Adrenal gland (tissue), 12 donors: Measurements from ENCODE around the gene MCF2L. TPM values are rescaled to one million over a fixed set of nuclear protein-coding genes. Genes with fewer than 3 reads are reported as not detected.

Source experiments
- DNase-seq, 7 donors: peaks; one replicate each; pipeline ENCODE4 v3.0.0-alpha.2; 2019 to 2020
- H3K27ac ChIP-seq, 5 donors: fragments of 200-600 bp; sonication (generic) in 4 of 5; 1 replicate in 3 of 5; 2 replicates in 2 of 5; pipeline versions ENCODE4 v1.5.1 to v1.8.0; 2016 to 2020; ENCODE audit warnings: mild to moderate bottlenecking in 1 of 5
- H3K27me3 ChIP-seq: fragments of 200-600 bp; 2 replicates; pipeline ENCODE4 v1.8.0; 2021
- H3K36me3 ChIP-seq, 2 donors: fragments of 200-600 bp; replicated peaks in 1 of 2; 1 replicate in 1 of 2; 2 replicates in 1 of 2; pipeline versions ENCODE4 v1.5.1 to v1.8.0; 2018 to 2022
- H3K4me1 ChIP-seq, 2 donors: fragments of 200-600 bp; replicated peaks in 1 of 2; 1 replicate in 1 of 2; 2 replicates in 1 of 2; pipeline versions ENCODE4 v1.5.1 to v1.8.0; 2018 to 2021
- H3K4me3 ChIP-seq, 4 donors: fragments of 200-600 bp; sonication (generic) in 3 of 4; one replicate each; pipeline ENCODE4 v1.5.1; 2016 to 2018
- H3K9me3 ChIP-seq, 3 donors: fragments of 200-600 bp; sonication (generic) in 1 of 3; replicated peaks in 1 of 3; 1 replicate in 2 of 3; 2 replicates in 1 of 3; pipeline versions ENCODE4 v1.5.1 to v1.8.0; 2016 to 2021
- CTCF ChIP-seq, 6 experiments: fragments of 450-650 bp in 4 of 6; fragments of 200-600 bp in 2 of 6; sonication (generic) in 1 of 6; IDR thresholded peaks; 1 replicate in 5 of 6; 2 replicates in 1 of 6; pipeline versions ENCODE4 v1.5.1 to v1.8.0; 2016 to 2021; ENCODE audit warnings: antibody characterized with exemption in 6 of 6, mild to moderate bottlenecking in 2 of 6, moderate library complexity in 1 of 6
- POLR2A ChIP-seq, 2 donors: fragments of 450-650 bp; IDR thresholded peaks; one replicate each; pipeline ENCODE4 v1.6.1; 2017; ENCODE audit warnings: antibody characterized with exemption in 2 of 2, mild to moderate bottlenecking in 2 of 2, moderate library complexity in 1 of 2
- WGBS, 4 donors: extraction: QIAGEN DNeasy Blood & Tissue Kit in 2 of 4; methylation state at CpG; one replicate each; pipeline versions ENCODE4 v1.1.5 to v1.1.7; 2013 to 2017; 5-methylcytosine and 5-hydroxymethylcytosine counted together
- intact Hi-C, 2 donors: fragments of 100-400 bp; cut with DNase I; formaldehyde crosslinking; loops; one replicate each; pipeline versions ENCODE4 v1.14.1 to v1.15.0; 2022 to 2023
- polyA plus RNA-seq, 3 donors: library from polyadenylated mRNA; stranded (reverse); fragments of 200-250 nt in 2 of 3; fragments of 350-450 nt in 1 of 3; fragmentation: Illumina TruSeq in 1 of 3; extraction: RNeasy Lipid Tissue Mini Kit (QIAGEN cat#74804) in 1 of 3; gene quantifications; one replicate each; pipeline ENCODE4 v1.2.3, GENCODE V29; 2013 to 2014
- total RNA-seq, 9 donors: library from RNA; depleted of rRNA in 4 of 9; stranded (reverse); fragments of >200 nt in 4 of 9; fragments of 120-200 nt in 1 of 9; fragmentation: NEBNext Ultra II Directional in 1 of 9; extraction: Animal tissue kit (Norgen Biotek cat#: 25700) in 1 of 9; gene quantifications; one replicate each; pipeline versions ENCODE4 v1.1.0 to v1.2.4, GENCODE V29; 2013 to 2023
- donor health status: healthy with polysubstance abuse.
- donor health status: Bipolar disorder and iron deficiency.
- donor health status: DM: yes; HTN: yes; CAD: no.
- donor health status: DM: no; HTN: no; CAD: no.
- donor health status: DM: no; HTN: no; CAD: no.
- donor health status: DM: yes; HTN: yes; CAD: no.

The MCF2L gene
- total and polyA plus RNA-seq, 12 donors = 7.6 to 49.0 (median 15.3) TPM

- DNase-seq = peak in 3 of 7 donors; percentile 32 to 58 (median 33)
- H3K27ac ChIP-seq = no peak overlapping the region
- peak overlapping the region in 1 of 4 donors; percentile 46 for H3K4me3 ChIP-seq
Observed at GRCh38 chr13:113129921-113130750, 161.1 kb downstream of the MCF2L start.

DNA sequence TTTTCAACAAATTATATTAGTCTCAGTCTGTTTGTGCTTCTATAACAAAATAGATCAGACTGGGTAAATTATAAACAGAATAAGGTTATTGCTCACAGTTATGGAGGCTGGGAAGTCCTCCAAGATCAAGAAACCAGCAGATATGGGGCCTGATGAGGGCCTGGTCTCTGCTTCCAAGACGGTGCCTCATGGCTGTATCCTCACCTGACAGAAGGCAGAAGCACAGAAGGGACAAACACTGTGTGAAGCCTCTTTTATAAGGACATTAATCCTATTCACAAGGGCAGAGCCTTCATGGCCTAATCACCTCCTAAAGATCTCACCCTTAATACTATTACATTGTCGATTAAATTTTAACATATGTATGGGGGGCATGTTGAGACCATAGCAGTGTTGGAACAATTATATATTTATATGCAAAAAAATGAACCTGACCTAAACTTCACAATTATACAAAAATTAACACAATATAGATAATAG is 166.3 kb downstream of the MCF2L start:
- Histone ChIP-seq H3K27ac (no peak overlapping the region), H3K27me3 (no peaks in the 10 kb centered on the region), H3K36me3 (no peaks in the 10 kb centered on the region), H3K9me3 (no peaks in the 10 kb centered on the region), H3K4me1 (no peaks in the 10 kb centered on the region), H3K4me3 (no peak overlapping the region)
- WGBS, 4 donors = 88 to 90% (median 90%) methylated on average over 2 of the region's 2 CpGs
- intact Hi-C loops = no loop called here
- TF ChIP-seq CTCF (IDR thresholded peaks at IDR 0.05) (no peak), POLR2A (IDR thresholded peaks at IDR 0.05) (no peak)
- DNase-seq = no peak

More at GRCh38 chr13:113129921-113130750, 161.1 kb downstream of the MCF2L start:
- no peaks in the 10 kb centered on the region for H3K9me3 ChIP-seq
- TF ChIP-seq POLR2A (IDR thresholded peaks at IDR 0.05) (no peak), CTCF (IDR thresholded peaks at IDR 0.05) (no peak)
- no peaks in the 10 kb centered on the region for H3K36me3 ChIP-seq
- intact Hi-C loops = no loop called here
- 46 to 56% (median 52%) methylated on average over 33 to 60 of the region's 60 CpGs for WGBS, 4 donors
- H3K27me3 ChIP-seq = no peaks in the 10 kb centered on the region
- no peaks in the 10 kb centered on the region for H3K4me1 ChIP-seq

DNA sequence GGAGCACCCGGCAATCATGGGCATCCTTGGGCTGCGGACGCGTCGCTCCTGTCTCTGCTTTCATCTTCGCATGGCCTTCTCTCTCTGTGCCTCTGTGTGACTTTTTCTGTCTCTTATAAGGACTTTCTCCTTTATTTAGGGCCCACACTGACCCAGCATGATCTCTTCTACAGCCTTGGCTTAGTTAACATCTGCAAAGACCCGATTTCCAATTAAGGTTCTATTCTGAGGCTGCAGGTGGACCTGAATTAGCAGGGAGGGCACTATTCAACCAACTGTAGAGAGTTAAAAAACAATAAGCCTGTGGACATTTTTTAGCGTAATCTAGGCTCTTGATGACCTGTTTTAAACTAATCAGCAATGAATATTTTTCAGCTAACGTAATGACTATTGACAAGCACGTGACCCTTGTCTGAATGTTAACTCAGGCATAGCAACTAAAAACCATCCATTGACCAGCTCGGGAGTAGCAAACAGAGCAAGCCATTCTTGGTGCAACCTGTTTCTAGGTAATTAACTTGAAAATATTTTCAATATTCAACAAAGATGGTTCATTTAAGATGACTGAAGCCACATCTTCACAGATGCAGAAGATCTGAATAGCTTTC is 168.8 kb downstream of the MCF2L start:
- DNase-seq = peak in 1 of 7 donors; percentile 21
- 83 to 92% (median 85%) methylated on average over 11 of the region's 11 CpGs for WGBS, 4 donors
- H3K4me1 ChIP-seq = no peaks in the 10 kb centered on the region
- TF ChIP-seq CTCF (IDR thresholded peaks at IDR 0.05) (no peak), POLR2A (IDR thresholded peaks at IDR 0.05) (no peak)
- H3K27me3 ChIP-seq = no peaks in the 10 kb centered on the region
- H3K27ac ChIP-seq = no peak overlapping the region
- intact Hi-C loops = no loop called here
- H3K4me3 ChIP-seq = no peak overlapping the region
- no peaks in the 10 kb centered on the region for H3K36me3 ChIP-seq
- no peaks in the 10 kb centered on the region for H3K9me3 ChIP-seq

GRCh38 chr13:113138792-113139551 is 170.0 kb downstream of the MCF2L start:
- H3K27me3 ChIP-seq = no peaks in the 10 kb centered on the region
- no peak overlapping the region for H3K27ac ChIP-seq
- intact Hi-C loops = no loop called here
- H3K9me3 ChIP-seq = no peaks in the 10 kb centered on the region
- no peak overlapping the region for H3K4me3 ChIP-seq
- DNase-seq = peak in 2 of 7 donors; percentile 41 to 50
- TF ChIP-seq CTCF (IDR thresholded peaks at IDR 0.05) (no peak), POLR2A (IDR thresholded peaks at IDR 0.05) (no peak)
- H3K4me1 ChIP-seq = no peaks in the 10 kb centered on the region
- 66 to 81% (median 75%) methylated on average over 16 of the region's 16 CpGs for WGBS, 4 donors
- H3K36me3 ChIP-seq = no peaks in the 10 kb centered on the region
